ENCODE results near the gene FGF8. TPM values are rescaled to one million over a fixed set of nuclear protein-coding genes. Genes with fewer than 3 reads are reported as not detected.

FGF8 gene
- total and polyA plus RNA-seq, 10 of the 15 experiments (the other 5 are each of a cell fraction or from before 2014, with no cell fraction given): 0.08 to 0.43 (median 0.17) TPM; not detected in 7

- TF ChIP-seq ESRRA (IDR thresholded peaks at IDR 0.05; ENCODE audit: low read length) (no peak), ZNF207 (IDR thresholded peaks at IDR 0.05; ENCODE audit: borderline replicate concordance) (no peak), ZNF274 (IDR thresholded peaks at IDR 0.05; ENCODE audit: insufficient read depth, insufficient read length) (no peak), MTA2 (IDR thresholded peaks at IDR 0.05; ENCODE audit: low read depth) (no peak), FOXM1 (IDR thresholded peaks at IDR 0.05; ENCODE audit: low read depth, low read length) (no peak), RCOR1 (conservative IDR thresholded peaks at IDR 0.05; ENCODE audit: low read depth, low read length) (no peak), IRF4 (IDR thresholded peaks at IDR 0.05; ENCODE audit: low read depth, low read length) (no peak), EZH2 (IDR thresholded peaks at IDR 0.05; ENCODE audit: borderline replicate concordance, control insufficient read depth, low read depth, low read length) (no peak), STAT1 (conservative IDR thresholded peaks at IDR 0.05) (no peak), CHD4 (IDR thresholded peaks at IDR 0.05) (no peak), ATF3 (IDR thresholded peaks at IDR 0.05; ENCODE audit: borderline replicate concordance, extremely low read depth, low read depth, low read length) (no peak), PKNOX1 (IDR thresholded peaks at IDR 0.05) (no peak), NFXL1 (IDR thresholded peaks at IDR 0.05; ENCODE audit: borderline replicate concordance) (no peak), NFYA (IDR thresholded peaks at IDR 0.05; ENCODE audit: borderline replicate concordance, low read depth, low read length) (no peak)
These were observed 7.2 kb upstream of the FGF8 start, which contains the start of gene NPM3 (continued) for GRCh38 chr10:101782811-101783735.
